D721Med (cell line): ENCODE data around the gene CBX1.

Experiments used
- DNase-seq: peaks from one replicate; pipeline ENCODE4 v3.0.0; 2011; ENCODE audit warnings: low spot score; ENCODE audit not compliant: insufficient read length
- FAIRE-seq: peaks from 2 replicates; lab custom pipeline; 2011; peaks lifted over from hg19 to GRCh38; lab: Jason Lieb, UNC
- CTCF ChIP-seq: IDR thresholded peaks from 2 replicates; pipeline ENCODE4 v1.5.1; 2012; ENCODE audit warnings: mild to moderate bottlenecking, control low read depth; ENCODE audit not compliant: insufficient read depth; ENCODE audit errors: missing control alignments

Gene CBX1

GRCh38 chr17:48023400-48024148, 77.7 kb downstream of the CBX1 start:
- TF ChIP-seq CTCF: peak; percentile 22
- DNase-seq: no peak
- FAIRE-seq: no peak

- FAIRE-seq (no peak), DNase-seq (no peak)
- TF ChIP-seq CTCF: no peak
Measured at GRCh38 chr17:48022901-48023300, 78.4 kb downstream of the CBX1 start.

- TF ChIP-seq CTCF: no peak
- FAIRE-seq: no peak
- no peak for DNase-seq
Measured at GRCh38 chr17:48021934-48022333, 79.3 kb downstream of the CBX1 start.
